K562 (cell line): ENCODE measurements around the gene NDUFS8. TPM values are rescaled to one million over a fixed set of nuclear protein-coding genes. Genes with fewer than 3 reads are reported as not detected.

Experiments
- ATAC-seq: fragments of 200-7000 bp; cut with Tn5 transposase; 3 replicates; pipeline ENCODE4 v1.9.1; 2020; ENCODE audit warnings: moderate library complexity
- BruUV-seq: library from RNA; stranded (reverse); fragments of 400-500 nt; replicated peaks from 2 replicates; lab custom pipeline; 2021; lab: Mats Ljungman, UMichigan
- CTCF ChIA-PET: fragments of 300-600 bp; formaldehyde crosslinking; extraction: SDS; loops from one replicate; lab custom pipeline; 2021; ENCODE audit warnings: low intra/inter-chr PET ratio; lab: Yijun Ruan, JAX
- POLR2A ChIA-PET: fragments of 300-600, 350-650 bp; sonication (Branson Sonifier 250); formaldehyde crosslinking; extraction: SDS; loops from one replicate; lab custom pipeline; 2021; ENCODE audit warnings: antibody characterized with exemption, inconsistent platforms; lab: Yijun Ruan, JAX
- DNase-seq, 4 experiments: peaks; one replicate each; pipeline versions ENCODE4 v3.0.0 to v3.0.0-alpha.2; 2011 to 2018; ENCODE audit warnings: low spot score in 3 of 4, mixed read lengths in 3 of 4; ENCODE audit errors: extremely low read depth in 1 of 4
- FAIRE-seq: peaks from 2 replicates; lab custom pipeline; 2011; peaks lifted over from hg19 to GRCh38; lab: Jason Lieb, UNC
- H2AFZ ChIP-seq: 2 replicates; pipeline ENCODE4 v1.6.0; 2011; ENCODE audit warnings: low read depth, low read length, control low read depth, inconsistent platforms
- H3K27ac ChIP-seq: fragments of 200-600 bp; 3 replicates; pipeline ENCODE4 v1.8.0; 2011; ENCODE audit warnings: low read depth, mild to moderate bottlenecking, control low read depth, inconsistent platforms, low read length, moderate library complexity, mixed read lengths; ENCODE audit errors: extremely low read depth
- H3K27me3 ChIP-seq, 2 experiments: fragments of 300-600 bp in 1 of 2; 2 replicates in 1 of 2; 3 replicates in 1 of 2; pipeline versions ENCODE4 v1.6.0 to v1.8.0; 2011; ENCODE audit warnings: inconsistent platforms in 2 of 2, low read length in 2 of 2, mild to moderate bottlenecking in 1 of 2, mixed read lengths in 1 of 2, moderate library complexity in 1 of 2; ENCODE audit not compliant: control insufficient read depth in 2 of 2, insufficient read depth in 2 of 2
- H3K36me3 ChIP-seq: fragments of 300-600 bp; 3 replicates; pipeline ENCODE4 v1.8.0; 2011; ENCODE audit warnings: mild to moderate bottlenecking, low read length, inconsistent platforms; ENCODE audit not compliant: control insufficient read depth, insufficient read depth
- H3K4me1 ChIP-seq, 2 experiments: fragments of 200-600 bp in 1 of 2; replicated peaks in 1 of 2; 2 replicates in 1 of 2; 3 replicates in 1 of 2; pipeline versions ENCODE4 v1.5.1 to v1.8.0; 2011; ENCODE audit warnings: inconsistent platforms in 2 of 2, low read length in 2 of 2, mild to moderate bottlenecking in 1 of 2, mixed read lengths in 1 of 2, moderate library complexity in 1 of 2; ENCODE audit not compliant: control insufficient read depth in 2 of 2, insufficient read depth in 2 of 2
- H3K4me2 ChIP-seq: 2 replicates; pipeline ENCODE4 v1.6.1; 2011; ENCODE audit warnings: low read length, control low read depth, inconsistent platforms, mixed read lengths; ENCODE audit not compliant: insufficient read depth
- H3K4me3 ChIP-seq: fragments of 200-600 bp; sonication (generic), shearing (Covaris generic); 2 replicates; pipeline ENCODE4 v1.5.1; 2016; ENCODE audit warnings: control low read depth, inconsistent platforms
- H3K79me2 ChIP-seq: fragments of 200-600 bp; 3 replicates; pipeline ENCODE4 v1.8.0; 2011; ENCODE audit warnings: low read length, inconsistent platforms; ENCODE audit not compliant: control insufficient read depth, insufficient read depth
- H3K9ac ChIP-seq, 2 experiments: 2 replicates each; pipeline versions ENCODE4 v1.6.0 to v1.6.1; 2011; ENCODE audit warnings: low read depth in 2 of 2, low read length in 2 of 2, control low read depth in 1 of 2, inconsistent platforms in 1 of 2, mild to moderate bottlenecking in 1 of 2, mixed read lengths in 1 of 2; ENCODE audit not compliant: insufficient read depth in 1 of 2
- H3K9me1 ChIP-seq: one replicate; pipeline ENCODE4 v1.6.0; 2011; ENCODE audit warnings: inconsistent platforms, mild to moderate bottlenecking, low read length, moderate library complexity; ENCODE audit not compliant: control insufficient read depth, insufficient read depth
- H3K9me3 ChIP-seq: replicated peaks from 2 replicates; pipeline ENCODE4 v1.5.1; 2011; ENCODE audit warnings: low read depth, low read length, inconsistent platforms; ENCODE audit not compliant: control insufficient read depth, insufficient read depth
- H4K20me1 ChIP-seq: replicated peaks from 2 replicates; pipeline ENCODE4 v1.6.1; 2011; ENCODE audit warnings: low read length, inconsistent platforms, mixed read lengths; ENCODE audit not compliant: control insufficient read depth, insufficient read depth
- ARID1B ChIP-seq: fragments of 450-650 bp; IDR thresholded peaks from 2 replicates; pipeline ENCODE4 v1.6.1; 2016; ENCODE audit warnings: antibody characterized with exemption, mild to moderate bottlenecking, inconsistent platforms
- ARNT ChIP-seq, 2 experiments: fragments of 450-650 bp; IDR thresholded peaks; 2 replicates each; pipeline ENCODE4 v1.6.1; 2016; ENCODE audit warnings: mild to moderate bottlenecking in 1 of 2
- GABPB1 ChIP-seq: sonication (generic); formaldehyde crosslinking; IDR thresholded peaks from 2 replicates; pipeline ENCODE4 v1.8.0; 2022; ENCODE audit warnings: mild to moderate bottlenecking, missing genetic modification reagents
- GATAD2B ChIP-seq: fragments of 450-650 bp; IDR thresholded peaks from 2 replicates; pipeline ENCODE4 v1.6.1; 2017; ENCODE audit warnings: mild to moderate bottlenecking, borderline replicate concordance
- KLF10 ChIP-seq: fragments of 250-450 bp; sonication (Bioruptor Pico); IDR thresholded peaks from 2 replicates; pipeline ENCODE4 v1.6.1; 2021; ENCODE audit warnings: matching md5 sums
- MTA2 ChIP-seq: fragments of 450-650 bp; IDR thresholded peaks from 2 replicates; pipeline ENCODE4 v1.6.1; 2016; ENCODE audit warnings: low read depth
- NRF1 ChIP-seq, 2 experiments: fragments of 450-650 bp; IDR thresholded peaks in 1 of 2; conservative IDR thresholded peaks in 1 of 2; 2 replicates each; pipeline ENCODE4 v1.6.1; 2014; ENCODE audit warnings: mild to moderate bottlenecking in 2 of 2
- PHF21A ChIP-seq: fragments of 450-650 bp; IDR thresholded peaks from 2 replicates; pipeline ENCODE4 v1.6.1; 2017; ENCODE audit warnings: low read depth, borderline replicate concordance
- RB1 ChIP-seq: fragments of 450-650 bp; IDR thresholded peaks from 2 replicates; pipeline ENCODE4 v1.6.1; 2017; ENCODE audit warnings: low read depth, mild to moderate bottlenecking
- TSHZ1 ChIP-seq: fragments of 250-450 bp; sonication (Bioruptor Pico); IDR thresholded peaks from 2 replicates; pipeline ENCODE4 v1.4.0; 2020; ENCODE audit warnings: mild to moderate bottlenecking, moderate library complexity
- ZFP30 ChIP-seq: fragments of 250-450 bp; sonication (Bioruptor Pico); IDR thresholded peaks from 2 replicates; pipeline ENCODE4 v1.8.0; 2022; ENCODE audit warnings: moderate library complexity, mild to moderate bottlenecking, inconsistent platforms, borderline replicate concordance
- ZNF431 ChIP-seq: sonication (generic); formaldehyde crosslinking; IDR thresholded peaks from 2 replicates; pipeline ENCODE4 v1.8.0; 2022; ENCODE audit warnings: mild to moderate bottlenecking, missing genetic modification reagents
- ZNF445 ChIP-seq: fragments of 250-450 bp; sonication (Bioruptor Pico); IDR thresholded peaks from 2 replicates; pipeline ENCODE4 v1.4.0; 2020; ENCODE audit warnings: low read depth, mild to moderate bottlenecking, moderate library complexity
- ZNF764 ChIP-seq: fragments of 250-450 bp; sonication (Bioruptor Pico); IDR thresholded peaks from 2 replicates; pipeline ENCODE4 v1.4.0; 2020; ENCODE audit warnings: low read depth, mild to moderate bottlenecking, moderate library complexity
- WGBS: fragments of 100-300 bp; shearing (Covaris generic); methylation state at CpG from one replicate; pipeline ENCODE4 v1.1.6; 2016; ENCODE audit warnings: low coverage, mixed read lengths; ENCODE audit not compliant: insufficient coverage; ENCODE audit errors: missing lambda C conversion rate; 5-methylcytosine and 5-hydroxymethylcytosine counted together
- in situ Hi-C: fragments of 300-500 bp; cut with MboI; formaldehyde crosslinking; loops from 4 replicates; pipeline ENCODE4 v1.15.0; 2018; ENCODE audit warnings: inconsistent platforms, mixed read lengths
- intact Hi-C: fragments of 100-400 bp; cut with micrococcal nuclease; formaldehyde crosslinking; loops from 2 replicates; pipeline ENCODE4 v1.14.2; 2022
- polyA plus RNA-seq, 8 experiments: library from polyadenylated mRNA; depleted of rRNA in 4 of 8; stranded (reverse) in 5 of 8; unstranded in 3 of 8; fragments of >200 nt; fragmentation: Nextera tagmentation in 2 of 8; fragmentation: Illumina TruSeq in 1 of 8; extraction: Ambion mirVana in 2 of 8; extraction: Trizol in 1 of 8; gene quantifications; 2 replicates each; pipeline versions ENCODE4 v1.2.1 to v1.2.3, GENCODE V29; 2011 to 2014; ENCODE audit warnings: inconsistent platforms in 1 of 8, missing spikeins in 1 of 8
- total RNA-seq, 7 experiments: library from RNA; depleted of rRNA in 6 of 7; stranded (reverse); fragments of >200 nt in 6 of 7; fragmentation: Illumina TruSeq in 2 of 7; extraction: Trizol in 2 of 7; gene quantifications; 2 replicates each; pipeline versions ENCODE4 v1.2.1 to v1.2.3, GENCODE V29; 2011 to 2021; ENCODE audit warnings: low replicate concordance in 1 of 7
- TF ChIP-seq, protein P1 (sequence below): fragments of 250-450 bp; sonication (Bioruptor Pico); IDR thresholded peaks from 2 replicates; pipeline ENCODE4 v1.5.0; 2021
- TF ChIP-seq, protein P2 (sequence below): fragments of 250-450 bp; sonication (Bioruptor Pico); IDR thresholded peaks from 2 replicates; pipeline ENCODE4 v1.8.0; 2021; ENCODE audit warnings: mild to moderate bottlenecking, moderate library complexity
- TF ChIP-seq, protein P3 (sequence below), 3 experiments: fragments of 200-800 bp in 1 of 3; sonication (Bioruptor generic) in 1 of 3; sonication (generic) in 1 of 3; formaldehyde crosslinking in 1 of 3; IDR thresholded peaks; 2 replicates each; pipeline versions ENCODE4 v1.6.1 to v1.8.0; 2016 to 2022; ENCODE audit warnings: mild to moderate bottlenecking in 2 of 3, missing compliant biosample characterization in 2 of 3, missing genetic modification characterization in 2 of 3, missing genetic modification reagents in 1 of 3

The NDUFS8 gene
- total and polyA plus RNA-seq, 9 of the 15 experiments (the other 6 are each of a cell fraction or from before 2014, with no cell fraction given), result 36.5 to 351 (median 101) TPM

DNA sequence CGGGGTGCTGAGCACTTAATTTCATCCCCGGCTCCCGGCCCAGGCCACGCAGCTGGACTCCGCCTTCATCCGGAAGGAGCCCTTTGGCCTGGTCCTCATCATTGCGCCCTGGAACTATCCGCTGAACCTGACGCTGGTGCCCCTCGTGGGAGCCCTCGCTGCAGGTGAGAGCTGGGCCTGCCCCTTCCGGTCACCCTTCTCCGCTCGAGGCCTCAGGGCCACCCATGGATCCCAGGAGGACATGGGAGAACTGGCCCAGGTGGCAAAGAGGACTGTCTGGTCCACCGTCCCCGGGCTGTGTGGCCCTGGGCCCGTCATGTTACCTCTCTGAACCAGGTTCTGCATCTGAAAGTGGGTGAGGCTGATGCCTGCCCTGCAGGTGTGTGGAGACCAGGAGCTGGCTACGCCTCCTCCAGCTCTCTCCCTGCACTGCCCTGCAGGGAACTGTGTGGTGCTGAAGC is 11.7 kb upstream of the NDUFS8 start:
- H3K36me3 ChIP-seq, result no peaks in the 10 kb centered on the region
- H2AFZ ChIP-seq, result no peak overlapping the region
- in situ Hi-C loops, result no loop called here
- no peak overlapping the region for H3K4me2 ChIP-seq
- peaks cover 0 to 66% of the 10 kb centered on the region in 2 experiments; a peak in 2 of 5 replicates for H3K4me1 ChIP-seq
- ChIA-PET CTCF (no interaction called here), POLR2A (no interaction called here)
- intact Hi-C loops, result no loop called here
- peak overlapping the region in 1 of 2 experiments; percentile 68; a peak in 2 of 4 replicates for H3K9ac ChIP-seq
- H3K79me2 ChIP-seq, result no peaks in the 10 kb centered on the region
- H3K4me3 ChIP-seq, result no peak overlapping the region
- 46% methylated on average over 18 of the region's 18 CpGs for WGBS
- H3K27ac ChIP-seq, result no peak overlapping the region
- no peaks in the 10 kb centered on the region for H3K9me1 ChIP-seq
- BruUV-seq, result no TSS peak
- no peak for FAIRE-seq
- no peaks in the 10 kb centered on the region for H3K9me3 ChIP-seq
- no peak for DNase-seq
- ATAC-seq, result no peak
- no peaks in the 10 kb centered on the region for H3K27me3 ChIP-seq
- peaks cover 3% of the 10 kb centered on the region; the same call in 1 of the 2 replicates for H4K20me1 ChIP-seq
- TF ChIP-seq ZNF431 (CRISPR knock-in tag) (no peak), PHF21A (no peak), ZNF764 (no peak), NRF1 (conservative IDR thresholded peaks at IDR 0.05 in 1 of 2, IDR thresholded peaks at IDR 0.05 in 1 of 2) (no peak), MTA2 (no peak), ARID1B (no peak), ZNF445 (no peak), GABPB1 (CRISPR knock-in tag) (no peak), ARNT (IDR thresholded peaks at IDR 0.05) (no peak), GATAD2B (no peak), KLF10 (CRISPR knock-in tag) (no peak), ZFP30 (no peak), TSHZ1 (CRISPR knock-in tag) (no peak), RB1 (no peak)
- TF ChIP-seq, protein P1, sequence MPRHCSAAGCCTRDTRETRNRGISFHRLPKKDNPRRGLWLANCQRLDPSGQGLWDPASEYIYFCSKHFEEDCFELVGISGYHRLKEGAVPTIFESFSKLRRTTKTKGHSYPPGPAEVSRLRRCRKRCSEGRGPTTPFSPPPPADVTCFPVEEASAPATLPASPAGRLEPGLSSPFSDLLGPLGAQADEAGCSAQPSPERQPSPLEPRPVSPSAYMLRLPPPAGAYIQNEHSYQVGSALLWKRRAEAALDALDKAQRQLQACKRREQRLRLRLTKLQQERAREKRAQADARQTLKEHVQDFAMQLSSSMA (CRISPR knock-in tag), result no peak
- TF ChIP-seq, protein P2, sequence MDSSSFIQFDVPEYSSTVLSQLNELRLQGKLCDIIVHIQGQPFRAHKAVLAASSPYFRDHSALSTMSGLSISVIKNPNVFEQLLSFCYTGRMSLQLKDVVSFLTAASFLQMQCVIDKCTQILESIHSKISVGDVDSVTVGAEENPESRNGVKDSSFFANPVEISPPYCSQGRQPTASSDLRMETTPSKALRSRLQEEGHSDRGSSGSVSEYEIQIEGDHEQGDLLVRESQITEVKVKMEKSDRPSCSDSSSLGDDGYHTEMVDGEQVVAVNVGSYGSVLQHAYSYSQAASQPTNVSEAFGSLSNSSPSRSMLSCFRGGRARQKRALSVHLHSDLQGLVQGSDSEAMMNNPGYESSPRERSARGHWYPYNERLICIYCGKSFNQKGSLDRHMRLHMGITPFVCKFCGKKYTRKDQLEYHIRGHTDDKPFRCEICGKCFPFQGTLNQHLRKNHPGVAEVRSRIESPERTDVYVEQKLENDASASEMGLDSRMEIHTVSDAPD, result no peak
- TF ChIP-seq, protein P3, sequence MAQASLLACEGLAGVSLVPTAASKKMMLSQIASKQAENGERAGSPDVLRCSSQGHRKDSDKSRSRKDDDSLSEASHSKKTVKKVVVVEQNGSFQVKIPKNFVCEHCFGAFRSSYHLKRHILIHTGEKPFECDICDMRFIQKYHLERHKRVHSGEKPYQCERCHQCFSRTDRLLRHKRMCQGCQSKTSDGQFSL (CRISPR knock-in tag; IDR thresholded peaks at IDR 0.05), result no peak
- TF ChIP-seq, protein P3 (tag; IDR thresholded peaks at IDR 0.05), result no peak
